OCI-LY3 (cell line): ENCODE results near the gene PIAS4.

Experiments used
- H2AFZ ChIP-seq: fragments of 200-600, 300-600 bp; shearing (Covaris generic); 2 replicates; pipeline ENCODE4 v1.6.0; 2014; ENCODE audit warnings: antibody characterized with exemption, low read depth, low read length
- H3K27ac ChIP-seq: fragments of 200-600, 300-600 bp; sonication (generic); 2 replicates; pipeline ENCODE4 v1.5.1; 2014; ENCODE audit warnings: mild to moderate bottlenecking, low read length, moderate library complexity, mixed read lengths
- H3K27me3 ChIP-seq: fragments of 200-600, 300-600 bp; sonication (generic); 2 replicates; pipeline ENCODE4 v1.6.1; 2014; ENCODE audit warnings: low read depth, low read length, mixed read lengths
- H3K36me3 ChIP-seq: fragments of 200-600, 300-600 bp; sonication (generic); replicated peaks from 2 replicates; pipeline ENCODE3; 2014; ENCODE audit warnings: low read depth, low read length, mixed read lengths
- H3K4me1 ChIP-seq: fragments of 300-600, 200-600 bp; sonication (generic); 2 replicates; pipeline ENCODE4 v1.6.1; 2014; ENCODE audit warnings: low read length, mixed read lengths
- H3K4me2 ChIP-seq: fragments of 200-600, 300-600 bp; sonication (generic); 2 replicates; pipeline ENCODE4 v1.6.1; 2014; ENCODE audit warnings: low read length, mixed read lengths
- H3K4me3 ChIP-seq: fragments of 300-600, 200-600 bp; sonication (generic); 2 replicates; pipeline ENCODE4 v1.5.1; 2014; ENCODE audit warnings: antibody characterized with exemption, mild to moderate bottlenecking, low read length, moderate library complexity
- H3K79me2 ChIP-seq: fragments of 300-600, 200-600 bp; shearing (Covaris generic); 2 replicates; pipeline ENCODE4 v1.6.1; 2014; ENCODE audit warnings: mild to moderate bottlenecking, low read length, mixed read lengths
- H3K9ac ChIP-seq: fragments of 300-600, 200-600 bp; shearing (Covaris generic); 2 replicates; pipeline ENCODE4 v1.6.0; 2014; ENCODE audit warnings: mild to moderate bottlenecking, low read length, moderate library complexity
- H3K9me3 ChIP-seq: fragments of 200-600, 300-600 bp; shearing (Covaris generic); 2 replicates; pipeline ENCODE4 v1.6.1; 2014; ENCODE audit warnings: low read length, mixed read lengths; ENCODE audit not compliant: insufficient read depth
- H4K20me1 ChIP-seq: fragments of 200-600, 300-600 bp; sonication (generic); 2 replicates; pipeline ENCODE4 v1.6.1; 2016; ENCODE audit warnings: low read length, mixed read lengths; ENCODE audit not compliant: insufficient read depth
- EZH2phosphoT487 ChIP-seq: fragments of 200-600 bp; shearing (Covaris generic); IDR thresholded peaks from 2 replicates; pipeline ENCODE4 v1.6.1; 2018; ENCODE audit warnings: antibody characterized with exemption, mixed run types, low read depth
- TF ChIP-seq, protein P1 (sequence below): fragments of 200-600, 300-600 bp; sonication (generic); IDR thresholded peaks from 2 replicates; pipeline ENCODE4 v1.5.1; 2014; ENCODE audit warnings: antibody characterized with exemption, low read length, low read depth

PIAS4 gene

GRCh38 chr19:4034048-4035017, 26.8 kb downstream of the PIAS4 start:
- Histone ChIP-seq H3K27ac (no peak overlapping the region), H3K9ac (no peak overlapping the region), H3K4me2 (no peak overlapping the region), H3K4me1 (no peaks in the 10 kb centered on the region), H2AFZ (no peak overlapping the region), H4K20me1 (peaks cover 4% of the 10 kb centered on the region), H3K36me3 (peaks cover 36% of the 10 kb centered on the region), H3K79me2 (no peaks in the 10 kb centered on the region), H3K9me3 (no peaks in the 10 kb centered on the region), H3K27me3 (no peaks in the 10 kb centered on the region), H3K4me3 (no peak overlapping the region)
- TF ChIP-seq EZH2phosphoT487, result no peak
- TF ChIP-seq, protein P1, sequence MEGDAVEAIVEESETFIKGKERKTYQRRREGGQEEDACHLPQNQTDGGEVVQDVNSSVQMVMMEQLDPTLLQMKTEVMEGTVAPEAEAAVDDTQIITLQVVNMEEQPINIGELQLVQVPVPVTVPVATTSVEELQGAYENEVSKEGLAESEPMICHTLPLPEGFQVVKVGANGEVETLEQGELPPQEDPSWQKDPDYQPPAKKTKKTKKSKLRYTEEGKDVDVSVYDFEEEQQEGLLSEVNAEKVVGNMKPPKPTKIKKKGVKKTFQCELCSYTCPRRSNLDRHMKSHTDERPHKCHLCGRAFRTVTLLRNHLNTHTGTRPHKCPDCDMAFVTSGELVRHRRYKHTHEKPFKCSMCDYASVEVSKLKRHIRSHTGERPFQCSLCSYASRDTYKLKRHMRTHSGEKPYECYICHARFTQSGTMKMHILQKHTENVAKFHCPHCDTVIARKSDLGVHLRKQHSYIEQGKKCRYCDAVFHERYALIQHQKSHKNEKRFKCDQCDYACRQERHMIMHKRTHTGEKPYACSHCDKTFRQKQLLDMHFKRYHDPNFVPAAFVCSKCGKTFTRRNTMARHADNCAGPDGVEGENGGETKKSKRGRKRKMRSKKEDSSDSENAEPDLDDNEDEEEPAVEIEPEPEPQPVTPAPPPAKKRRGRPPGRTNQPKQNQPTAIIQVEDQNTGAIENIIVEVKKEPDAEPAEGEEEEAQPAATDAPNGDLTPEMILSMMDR, result no peak

GRCh38 chr19:4035018-4035566, 27.6 kb downstream of the PIAS4 start:
- Histone ChIP-seq H3K4me2 (no peak overlapping the region), H3K27me3 (no peaks in the 10 kb centered on the region), H2AFZ (no peak overlapping the region), H3K4me3 (no peak overlapping the region), H3K36me3 (peaks cover 36% of the 10 kb centered on the region), H3K79me2 (no peaks in the 10 kb centered on the region), H3K4me1 (no peaks in the 10 kb centered on the region), H4K20me1 (peaks cover 4% of the 10 kb centered on the region), H3K9ac (no peak overlapping the region), H3K27ac (no peak overlapping the region), H3K9me3 (no peaks in the 10 kb centered on the region)
- TF ChIP-seq, protein P1, result no peak
- TF ChIP-seq EZH2phosphoT487, result no peak

DNA sequence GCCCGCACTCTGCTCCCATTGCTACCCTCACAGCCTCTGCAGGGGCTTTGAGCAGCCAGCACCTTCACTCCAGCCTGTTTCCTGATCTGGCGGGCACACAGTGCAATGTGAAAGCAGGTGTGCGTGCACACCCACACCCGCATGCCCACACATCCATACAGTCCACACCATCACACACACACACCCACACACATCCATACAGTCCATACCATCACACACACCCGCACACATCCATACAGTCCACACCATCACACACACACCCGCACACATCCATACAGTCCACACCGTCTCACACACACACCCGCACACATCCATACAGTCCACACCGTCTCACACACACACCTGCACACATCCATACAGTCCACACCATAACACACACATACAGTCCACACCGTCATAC, 28.0 kb downstream of the PIAS4 start:
- no peak overlapping the region for H3K4me2 ChIP-seq
- no peaks in the 10 kb centered on the region for H3K4me1 ChIP-seq
- no peak overlapping the region for H2AFZ ChIP-seq
- no peaks in the 10 kb centered on the region for H3K79me2 ChIP-seq
- H3K9ac ChIP-seq, result no peak overlapping the region
- no peak overlapping the region for H3K27ac ChIP-seq
- H3K4me3 ChIP-seq, result no peak overlapping the region
- peaks cover 40% of the 10 kb centered on the region for H3K36me3 ChIP-seq
- TF ChIP-seq EZH2phosphoT487, result no peak
- H3K9me3 ChIP-seq, result no peaks in the 10 kb centered on the region
- peaks cover 4% of the 10 kb centered on the region for H4K20me1 ChIP-seq
- H3K27me3 ChIP-seq, result no peaks in the 10 kb centered on the region

DNA sequence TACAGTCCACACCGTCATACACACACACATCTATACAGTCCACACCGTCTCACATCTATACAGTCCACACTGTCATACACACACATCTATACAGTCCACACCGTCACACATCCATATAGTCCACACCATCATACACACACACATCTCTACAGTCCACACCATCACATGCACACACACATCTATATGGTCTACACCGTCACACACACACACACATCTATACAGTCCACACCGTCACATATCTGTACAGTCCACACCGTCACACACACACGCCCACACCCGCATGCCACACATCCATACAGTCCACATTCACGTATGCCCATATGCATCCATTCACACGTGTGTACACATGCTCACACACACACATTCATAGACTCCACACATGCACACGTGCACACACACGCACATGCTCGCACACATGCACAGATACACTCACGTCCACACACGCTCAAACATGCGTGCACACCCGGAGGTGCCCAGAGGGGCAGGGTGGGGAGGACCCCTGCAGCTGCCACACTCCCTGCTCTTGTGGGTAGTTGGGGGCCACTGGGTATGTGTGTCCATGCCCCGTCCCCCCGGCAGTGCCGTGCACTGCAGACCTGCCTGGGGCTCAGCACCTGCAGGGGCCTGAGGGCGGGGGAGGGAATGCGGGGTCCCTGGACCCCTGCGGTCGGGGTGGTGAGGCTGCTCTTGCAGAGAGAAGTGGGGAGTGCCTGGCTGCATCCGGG, 29.2 kb downstream of the PIAS4 start:
- Histone ChIP-seq H3K9ac (no peak overlapping the region), H3K9me3 (no peaks in the 10 kb centered on the region), H3K27ac (no peak overlapping the region), H3K27me3 (no peaks in the 10 kb centered on the region), H4K20me1 (peaks cover 4% of the 10 kb centered on the region), H2AFZ (no peak overlapping the region), H3K4me1 (no peaks in the 10 kb centered on the region), H3K36me3 (peaks cover 40% of the 10 kb centered on the region), H3K4me3 (no peak overlapping the region), H3K79me2 (no peaks in the 10 kb centered on the region), H3K4me2 (no peak overlapping the region)
- no peak for TF ChIP-seq EZH2phosphoT487
- TF ChIP-seq, protein P1, result no peak
